Nephron progenitor cell (in vitro differentiated cells): ENCODE data around the gene PPP5C.

Source experiments
- DNase-seq: peaks from one replicate; pipeline ENCODE4 v3.0.0; 2021
- H3K27ac Mint-ChIP-seq: 2 replicates; pipeline ENCODE4 v1.8.0; 2021; ENCODE audit warnings: mild to moderate bottlenecking, moderate library complexity, mixed read lengths
- H3K27me3 Mint-ChIP-seq: 2 replicates; pipeline ENCODE4 v1.8.0; 2021; ENCODE audit warnings: mild to moderate bottlenecking, low read depth, mixed read lengths; ENCODE audit not compliant: poor library complexity
- H3K36me3 Mint-ChIP-seq: 2 replicates; pipeline ENCODE4 v1.8.0; 2021; ENCODE audit warnings: low read depth, mixed read lengths
- H3K4me1 Mint-ChIP-seq: 2 replicates; pipeline ENCODE4 v1.8.0; 2021; ENCODE audit warnings: mixed read lengths
- H3K4me3 Mint-ChIP-seq: 2 replicates; pipeline ENCODE4 v1.8.0; 2021; ENCODE audit warnings: mild to moderate bottlenecking, moderate library complexity, mixed read lengths
- H3K9me3 Mint-ChIP-seq: 2 replicates; pipeline ENCODE4 v1.8.0; 2021; ENCODE audit warnings: mild to moderate bottlenecking, moderate library complexity, mixed read lengths
- TF ChIP-seq, protein P1 (sequence below): fragments of 200-600 bp; sonication (generic); IDR thresholded peaks from 2 replicates; pipeline ENCODE4 v1.5.0; 2021; ENCODE audit warnings: antibody characterized with exemption

Gene PPP5C

DNA sequence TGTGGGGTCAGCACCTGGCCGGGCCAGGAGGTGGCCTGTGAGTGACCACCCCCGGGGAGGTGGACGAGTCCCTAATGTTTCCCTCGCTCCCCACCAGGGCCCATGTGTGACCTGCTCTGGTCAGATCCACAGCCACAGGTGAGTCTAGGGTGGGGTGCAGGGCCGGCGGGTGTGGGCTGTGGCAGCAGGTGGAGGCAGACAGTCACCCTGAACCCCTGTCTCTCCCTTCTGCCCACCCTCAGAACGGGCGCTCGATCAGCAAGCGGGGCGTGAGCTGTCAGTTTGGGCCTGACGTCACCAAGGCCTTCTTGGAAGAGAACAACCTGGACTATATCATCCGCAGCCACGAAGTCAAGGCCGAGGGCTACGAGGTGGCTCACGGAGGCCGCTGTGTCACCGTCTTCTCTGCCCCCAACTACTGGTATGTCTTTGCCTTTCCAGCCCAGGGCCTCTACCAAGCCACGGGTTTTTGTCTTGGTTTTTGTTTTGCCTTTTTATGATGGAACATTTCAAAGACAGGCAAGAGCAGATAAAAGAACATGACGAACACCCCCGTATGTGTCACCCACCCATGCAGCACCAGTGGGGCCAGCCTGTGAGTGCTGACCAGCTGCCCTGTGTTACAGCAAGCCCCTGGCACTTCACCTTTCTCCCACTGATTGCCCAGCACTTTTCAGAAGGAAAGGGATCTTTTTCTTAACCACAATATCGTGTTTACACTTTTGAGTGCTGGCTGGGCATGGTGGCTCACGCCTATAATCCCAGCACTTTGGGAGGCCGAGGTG is 41.6 kb downstream of the PPP5C start:
- Mint-ChIP-seq H3K4me1 (peaks cover 25% of the 10 kb centered on the region), H3K27ac (no peak overlapping the region), H3K4me3 (no peak overlapping the region), H3K27me3 (peaks cover 6% of the 10 kb centered on the region), H3K9me3 (peaks cover 6% of the 10 kb centered on the region), H3K36me3 (peaks cover 78% of the 10 kb centered on the region)
- no peak for DNase-seq
- TF ChIP-seq, protein P1, sequence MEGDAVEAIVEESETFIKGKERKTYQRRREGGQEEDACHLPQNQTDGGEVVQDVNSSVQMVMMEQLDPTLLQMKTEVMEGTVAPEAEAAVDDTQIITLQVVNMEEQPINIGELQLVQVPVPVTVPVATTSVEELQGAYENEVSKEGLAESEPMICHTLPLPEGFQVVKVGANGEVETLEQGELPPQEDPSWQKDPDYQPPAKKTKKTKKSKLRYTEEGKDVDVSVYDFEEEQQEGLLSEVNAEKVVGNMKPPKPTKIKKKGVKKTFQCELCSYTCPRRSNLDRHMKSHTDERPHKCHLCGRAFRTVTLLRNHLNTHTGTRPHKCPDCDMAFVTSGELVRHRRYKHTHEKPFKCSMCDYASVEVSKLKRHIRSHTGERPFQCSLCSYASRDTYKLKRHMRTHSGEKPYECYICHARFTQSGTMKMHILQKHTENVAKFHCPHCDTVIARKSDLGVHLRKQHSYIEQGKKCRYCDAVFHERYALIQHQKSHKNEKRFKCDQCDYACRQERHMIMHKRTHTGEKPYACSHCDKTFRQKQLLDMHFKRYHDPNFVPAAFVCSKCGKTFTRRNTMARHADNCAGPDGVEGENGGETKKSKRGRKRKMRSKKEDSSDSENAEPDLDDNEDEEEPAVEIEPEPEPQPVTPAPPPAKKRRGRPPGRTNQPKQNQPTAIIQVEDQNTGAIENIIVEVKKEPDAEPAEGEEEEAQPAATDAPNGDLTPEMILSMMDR, result no peak

DNA sequence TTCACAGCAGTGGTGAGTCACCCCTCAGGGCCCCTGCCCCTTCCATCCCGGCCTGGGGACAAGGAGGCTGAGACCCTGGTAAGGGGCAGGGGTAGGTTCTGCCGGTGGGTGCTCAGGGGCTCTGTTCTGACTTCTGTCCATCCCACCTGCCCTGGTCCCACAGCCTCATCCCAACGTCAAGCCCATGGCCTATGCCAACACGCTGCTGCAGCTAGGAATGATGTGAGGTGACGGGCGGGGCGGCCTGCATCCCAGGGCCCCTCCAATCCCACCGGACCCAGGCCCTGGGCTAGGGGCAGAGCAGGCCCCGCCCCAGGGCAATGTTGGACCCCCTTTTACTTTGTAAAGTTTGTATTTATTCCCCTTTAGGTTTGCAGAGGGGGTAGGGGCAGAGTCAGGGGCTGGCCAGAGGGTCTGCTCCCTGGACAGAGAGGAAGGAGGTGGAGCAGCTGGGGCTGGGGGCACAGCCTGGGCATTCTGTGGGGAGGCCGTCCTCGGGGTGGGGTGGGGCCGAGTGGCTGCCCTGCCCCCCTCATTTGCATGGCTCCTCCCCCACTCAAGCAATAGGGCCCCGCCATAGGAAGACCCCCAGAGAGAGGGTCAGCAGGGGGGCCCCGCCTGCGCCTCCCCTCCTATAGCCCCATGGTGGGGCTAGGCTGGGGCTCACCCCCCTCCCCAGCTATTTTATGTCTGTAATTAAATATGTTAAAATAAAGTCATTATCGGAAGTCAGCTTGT is 43.4 kb downstream of the PPP5C start:
- peaks cover 6% of the 10 kb centered on the region for H3K9me3 Mint-ChIP-seq
- peaks cover 6% of the 10 kb centered on the region for H3K27me3 Mint-ChIP-seq
- no peak overlapping the region for H3K4me3 Mint-ChIP-seq
- H3K27ac Mint-ChIP-seq, result no peak overlapping the region
- H3K36me3 Mint-ChIP-seq, result peaks cover 64% of the 10 kb centered on the region
- peaks cover 25% of the 10 kb centered on the region for H3K4me1 Mint-ChIP-seq
- TF ChIP-seq, protein P1, result no peak
- DNase-seq, result no peak

DNA sequence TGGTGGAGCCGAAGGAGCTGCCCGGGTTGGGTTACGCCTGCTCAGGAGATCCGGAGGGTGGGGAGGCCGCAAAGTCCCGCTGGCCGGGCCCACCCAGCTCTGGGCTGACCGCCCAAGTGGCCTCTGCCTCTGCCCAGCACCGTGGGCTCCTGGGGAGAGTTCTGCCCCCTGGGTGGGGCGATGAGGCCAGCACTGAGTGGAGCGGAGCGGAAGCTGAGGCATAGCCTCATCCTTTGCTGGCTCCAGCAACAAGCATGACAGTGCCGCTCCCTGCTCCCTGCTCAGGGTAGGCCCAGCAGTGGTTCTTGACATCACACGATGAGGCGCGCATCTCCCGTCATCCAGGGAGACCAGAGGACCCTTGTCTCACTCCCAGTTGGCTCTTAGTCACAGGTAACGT is 44.0 kb downstream of the PPP5C start:
- Mint-ChIP-seq H3K27ac (peak overlapping the region; percentile 71), H3K27me3 (peaks cover 6% of the 10 kb centered on the region), H3K4me3 (no peak overlapping the region), H3K4me1 (peaks cover 29% of the 10 kb centered on the region), H3K36me3 (peaks cover 62% of the 10 kb centered on the region), H3K9me3 (peaks cover 6% of the 10 kb centered on the region)
- TF ChIP-seq, protein P1, result no peak
- DNase-seq, result no peak

DNA sequence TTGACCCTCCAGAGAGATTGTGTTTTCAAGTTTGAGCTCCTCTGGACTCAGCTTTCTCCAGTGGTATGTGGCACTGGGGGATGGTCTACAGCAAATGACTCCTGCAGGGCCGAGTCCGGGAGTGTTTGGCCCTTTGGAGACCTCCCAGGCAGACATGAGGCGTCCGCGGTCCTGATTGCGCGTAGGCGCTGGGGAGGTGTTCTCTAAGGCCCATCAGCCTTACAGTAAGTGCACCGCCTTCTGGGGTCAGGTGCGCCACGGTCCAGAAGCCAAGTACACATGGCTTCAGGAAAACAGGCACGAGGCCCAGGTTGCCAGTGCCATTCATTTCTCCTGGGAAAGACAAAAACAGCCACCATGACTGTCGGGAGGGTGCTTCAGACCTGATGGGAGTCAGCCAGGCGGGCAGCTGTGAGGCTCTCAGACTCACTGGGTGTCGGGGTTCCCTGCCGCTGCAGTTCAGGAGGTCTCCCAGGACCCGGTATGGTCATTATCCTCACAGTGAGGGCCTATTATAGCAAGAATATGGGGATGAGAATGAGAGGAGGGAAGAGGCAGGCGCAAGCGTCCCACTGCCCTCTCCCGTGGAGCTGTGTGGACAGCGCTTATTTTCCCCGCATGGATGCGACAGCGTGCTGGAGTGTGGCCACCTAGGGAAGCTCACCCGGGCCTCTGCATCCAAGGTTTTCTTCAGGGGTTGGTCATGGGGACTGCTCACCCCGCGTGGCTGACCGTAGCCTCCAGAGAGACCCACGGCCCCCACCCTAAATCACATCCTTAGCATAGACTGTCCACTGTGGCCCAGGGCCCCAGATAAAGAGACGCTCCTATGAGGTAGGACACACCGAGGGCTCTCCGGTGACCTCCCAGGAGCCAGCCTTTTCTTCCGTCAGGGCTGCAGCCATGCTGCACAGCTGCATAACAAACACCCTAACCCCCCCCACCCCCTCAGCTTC is 44.7 kb downstream of the PPP5C start:
- Mint-ChIP-seq H3K27me3 (peaks cover 11% of the 10 kb centered on the region), H3K27ac (peak overlapping the region; percentile 71), H3K4me1 (peaks cover 30% of the 10 kb centered on the region), H3K9me3 (peaks cover 6% of the 10 kb centered on the region), H3K4me3 (no peak overlapping the region), H3K36me3 (peaks cover 58% of the 10 kb centered on the region)
- DNase-seq, result no peak
- TF ChIP-seq, protein P1, result no peak

DNA sequence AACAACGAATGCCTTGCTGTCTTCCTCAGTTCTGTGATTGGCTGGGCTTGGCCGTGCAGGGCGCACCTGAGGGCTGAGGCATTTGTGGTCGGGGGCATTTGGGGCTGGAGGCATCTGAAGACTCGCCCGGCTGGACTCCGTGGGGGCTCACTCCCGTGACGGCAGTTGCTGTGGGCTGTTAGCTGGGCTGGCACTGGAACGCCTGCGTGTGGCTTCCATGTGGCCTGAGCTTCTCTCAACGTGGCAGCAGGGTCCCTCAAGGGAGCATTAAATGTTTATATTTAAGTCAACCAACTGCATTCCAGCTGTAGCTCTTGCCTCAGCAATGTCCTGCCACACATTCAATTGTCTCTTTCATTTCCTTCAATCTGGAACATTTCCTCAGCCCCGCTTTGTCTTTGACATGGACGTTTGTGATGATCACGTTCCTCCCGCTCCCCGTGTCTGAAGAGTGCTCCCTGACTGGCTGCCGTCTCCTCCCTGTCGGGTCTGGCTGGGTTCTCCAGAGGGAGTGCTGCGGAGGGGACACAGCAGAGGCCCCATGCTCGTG is 45.4 kb downstream of the PPP5C start:
- TF ChIP-seq, protein P1, result no peak
- Mint-ChIP-seq H3K36me3 (peaks cover 51% of the 10 kb centered on the region), H3K4me1 (peaks cover 30% of the 10 kb centered on the region), H3K27me3 (peaks cover 14% of the 10 kb centered on the region), H3K4me3 (no peak overlapping the region), H3K9me3 (peaks cover 6% of the 10 kb centered on the region), H3K27ac (peak overlapping the region; percentile 78)
- no peak for DNase-seq
